Liver (tissue), 9 donors: ENCODE measurements around the gene MAP3K21. TPM values are rescaled to one million over a fixed set of nuclear protein-coding genes. Genes with fewer than 3 reads are reported as not detected.

Experiments
- DNase-seq: peaks from one replicate; pipeline ENCODE4 v3.0.0-alpha.2; 2017; ENCODE audit warnings: low spot score
- H3K27ac ChIP-seq, 2 donors: one replicate each; pipeline ENCODE4 v1.7.0; 2013; ENCODE audit warnings: inconsistent platforms in 2 of 2, low read length in 2 of 2, control low read depth in 1 of 2, low read depth in 1 of 2, mild to moderate bottlenecking in 1 of 2
- H3K27me3 ChIP-seq, 4 donors: one replicate each; pipeline versions ENCODE4 v1.6.1 to v1.7.0; 2013; ENCODE audit warnings: low read length in 3 of 4, inconsistent platforms in 1 of 4, mild to moderate bottlenecking in 1 of 4, moderate library complexity in 1 of 4; ENCODE audit not compliant: control insufficient read depth in 4 of 4, insufficient read depth in 4 of 4
- H3K36me3 ChIP-seq, 4 donors: one replicate each; pipeline versions ENCODE4 v1.6.1 to v1.7.0; 2013; ENCODE audit warnings: low read length in 3 of 4, mild to moderate bottlenecking in 3 of 4, low read depth in 1 of 4, moderate library complexity in 1 of 4; ENCODE audit not compliant: control insufficient read depth in 4 of 4, insufficient read depth in 3 of 4
- H3K4me1 ChIP-seq, 4 donors: one replicate each; pipeline versions ENCODE4 v1.6.1 to v1.7.0; 2013; ENCODE audit warnings: low read length in 3 of 4, mild to moderate bottlenecking in 3 of 4, moderate library complexity in 1 of 4; ENCODE audit not compliant: control insufficient read depth in 4 of 4, insufficient read depth in 4 of 4
- H3K4me3 ChIP-seq, 3 donors: one replicate each; pipeline versions ENCODE4 v1.6.1 to v1.7.0; 2013; ENCODE audit warnings: low read length in 3 of 3, control low read depth in 1 of 3, low read depth in 1 of 3, mild to moderate bottlenecking in 1 of 3
- H3K9ac ChIP-seq, 2 donors: one replicate each; pipeline ENCODE4 v1.7.0; 2013; ENCODE audit warnings: low read length in 2 of 2, mild to moderate bottlenecking in 2 of 2, moderate library complexity in 2 of 2, control low read depth in 1 of 2, low read depth in 1 of 2
- H3K9me3 ChIP-seq, 4 donors: one replicate each; pipeline versions ENCODE4 v1.6.1 to v1.7.0; 2013; ENCODE audit warnings: low read length in 3 of 4; ENCODE audit not compliant: control insufficient read depth in 4 of 4
- CTCF ChIP-seq: fragments of 150-350 bp; IDR thresholded peaks from 2 replicates; pipeline ENCODE4 v1.5.1; 2017; ENCODE audit warnings: improper control_type of control experiment, low read depth, low read length; ENCODE audit not compliant: missing input control
- EGR1 ChIP-seq, 2 donors: IDR thresholded peaks; 2 replicates each; pipeline ENCODE4 v1.6.1; 2016 to 2018; ENCODE audit warnings: antibody characterized with exemption in 2 of 2, low read depth in 2 of 2
- FOXA1 ChIP-seq: IDR thresholded peaks from 2 replicates; pipeline ENCODE4 v1.6.1; 2016; ENCODE audit warnings: antibody characterized with exemption
- FOXA2 ChIP-seq: IDR thresholded peaks from 2 replicates; pipeline ENCODE4 v1.6.1; 2016; ENCODE audit warnings: antibody characterized with exemption
- GABPA ChIP-seq, 2 donors: IDR thresholded peaks in 1 of 2; conservative IDR thresholded peaks in 1 of 2; 2 replicates each; pipeline ENCODE4 v1.6.1; 2016; ENCODE audit warnings: antibody characterized with exemption in 2 of 2, mild to moderate bottlenecking in 1 of 2, moderate library complexity in 1 of 2
- HNF4A ChIP-seq, 2 donors: conservative IDR thresholded peaks; 2 replicates each; pipeline ENCODE4 v1.6.1; 2016; ENCODE audit warnings: antibody characterized with exemption in 2 of 2, mild to moderate bottlenecking in 2 of 2
- HNF4G ChIP-seq: IDR thresholded peaks from 2 replicates; pipeline ENCODE4 v1.6.1; 2016; ENCODE audit warnings: antibody characterized with exemption
- JUND ChIP-seq, 2 donors: IDR thresholded peaks; 2 replicates each; pipeline ENCODE4 v1.6.1; 2016; ENCODE audit warnings: antibody characterized with exemption in 2 of 2
- MAX ChIP-seq: IDR thresholded peaks from 2 replicates; pipeline ENCODE4 v1.6.1; 2016; ENCODE audit warnings: antibody characterized with exemption
- NR2F2 ChIP-seq: IDR thresholded peaks from 2 replicates; pipeline ENCODE4 v1.6.1; 2016; ENCODE audit warnings: antibody characterized with exemption
- RAD21 ChIP-seq, 2 donors: IDR thresholded peaks; 2 replicates each; pipeline ENCODE4 v1.6.1; 2016; ENCODE audit warnings: antibody characterized with exemption in 2 of 2, mild to moderate bottlenecking in 2 of 2
- RXRA ChIP-seq, 2 donors: IDR thresholded peaks; 2 replicates each; pipeline ENCODE4 v1.6.1; 2017 to 2018; ENCODE audit warnings: antibody characterized with exemption in 2 of 2, mild to moderate bottlenecking in 1 of 2
- SP1 ChIP-seq: IDR thresholded peaks from 2 replicates; pipeline ENCODE4 v1.6.1; 2018; ENCODE audit warnings: antibody characterized with exemption, mild to moderate bottlenecking
- TAF1 ChIP-seq: conservative IDR thresholded peaks from 2 replicates; pipeline ENCODE4 v1.6.1; 2016; ENCODE audit warnings: antibody characterized with exemption, mild to moderate bottlenecking
- YY1 ChIP-seq: IDR thresholded peaks from 2 replicates; pipeline ENCODE4 v1.6.1; 2016; ENCODE audit warnings: antibody characterized with exemption, mild to moderate bottlenecking
- WGBS: extraction: QIAGEN DNeasy Blood & Tissue Kit; methylation state at CpG from one replicate; pipeline ENCODE4 v1.1.7; 2013; 5-methylcytosine and 5-hydroxymethylcytosine counted together
- polyA plus RNA-seq, 2 donors: library from polyadenylated mRNA; stranded (reverse) in 1 of 2; unstranded in 1 of 2; fragments of 200-250 nt in 1 of 2; fragments of >200 nt in 1 of 2; fragmentation: Nextera tagmentation in 1 of 2; extraction: Ambion mirVana in 1 of 2; gene quantifications; one replicate each; pipeline versions ENCODE4 v1.2.1 to v1.2.3, GENCODE V29; 2013 to 2015
- total RNA-seq, 2 donors: library from RNA; depleted of rRNA; stranded (reverse); fragments of >200 nt; gene quantifications; one replicate each; pipeline ENCODE4 v1.2.3, GENCODE V29; 2014
- TF ChIP-seq, protein P1 (sequence below): IDR thresholded peaks from 2 replicates; pipeline ENCODE4 v1.6.1; 2016; ENCODE audit warnings: antibody characterized with exemption
- TF ChIP-seq, protein P2 (sequence below): IDR thresholded peaks from 2 replicates; pipeline ENCODE4 v1.6.1; 2016; ENCODE audit warnings: antibody characterized with exemption, mild to moderate bottlenecking
- donor health status: healthy.
- donor health status: healthy.
- donor health status: healthy.
- donor health status: healthy.
- donor health status: healthy.

Gene MAP3K21
- total and polyA plus RNA-seq, 4 donors: 0.51 to 7.3 (median 1.6) TPM

- no peaks in the 10 kb centered on the region for H3K9me3 ChIP-seq
- no peak overlapping the region for H3K27ac ChIP-seq
- DNase-seq: no peak
- H3K27me3 ChIP-seq: no peaks in the 10 kb centered on the region
- H3K9ac ChIP-seq: no peak overlapping the region
- no peak overlapping the region for H3K4me3 ChIP-seq
- H3K36me3 ChIP-seq: peaks cover 0 to 9% (median under 1%) of the 10 kb centered on the region in 4 donors
- 85% methylated on average over 12 of the region's 12 CpGs for WGBS
- H3K4me1 ChIP-seq: peaks cover 0 to 5% (median 0%) of the 10 kb centered on the region in 4 donors
- TF ChIP-seq EGR1 (IDR thresholded peaks at IDR 0.05; ENCODE audit: low read depth in 2 of 2) (no peak), HNF4G (no peak), FOXA1 (no peak), HNF4A (conservative IDR thresholded peaks at IDR 0.05) (no peak), NR2F2 (no peak), JUND (IDR thresholded peaks at IDR 0.05) (no peak), TAF1 (no peak), SP1 (no peak), MAX (no peak), CTCF (no peak), YY1 (no peak), RAD21 (IDR thresholded peaks at IDR 0.05) (no peak)
- TF ChIP-seq, protein P1, sequence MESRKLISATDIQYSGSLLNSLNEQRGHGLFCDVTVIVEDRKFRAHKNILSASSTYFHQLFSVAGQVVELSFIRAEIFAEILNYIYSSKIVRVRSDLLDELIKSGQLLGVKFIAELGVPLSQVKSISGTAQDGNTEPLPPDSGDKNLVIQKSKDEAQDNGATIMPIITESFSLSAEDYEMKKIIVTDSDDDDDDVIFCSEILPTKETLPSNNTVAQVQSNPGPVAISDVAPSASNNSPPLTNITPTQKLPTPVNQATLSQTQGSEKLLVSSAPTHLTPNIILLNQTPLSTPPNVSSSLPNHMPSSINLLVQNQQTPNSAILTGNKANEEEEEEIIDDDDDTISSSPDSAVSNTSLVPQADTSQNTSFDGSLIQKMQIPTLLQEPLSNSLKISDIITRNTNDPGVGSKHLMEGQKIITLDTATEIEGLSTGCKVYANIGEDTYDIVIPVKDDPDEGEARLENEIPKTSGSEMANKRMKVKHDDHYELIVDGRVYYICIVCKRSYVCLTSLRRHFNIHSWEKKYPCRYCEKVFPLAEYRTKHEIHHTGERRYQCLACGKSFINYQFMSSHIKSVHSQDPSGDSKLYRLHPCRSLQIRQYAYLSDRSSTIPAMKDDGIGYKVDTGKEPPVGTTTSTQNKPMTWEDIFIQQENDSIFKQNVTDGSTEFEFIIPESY: no peak
Observed at GRCh38 chr1:233372218-233373120, 44.9 kb downstream of the MAP3K21 start.

DNA sequence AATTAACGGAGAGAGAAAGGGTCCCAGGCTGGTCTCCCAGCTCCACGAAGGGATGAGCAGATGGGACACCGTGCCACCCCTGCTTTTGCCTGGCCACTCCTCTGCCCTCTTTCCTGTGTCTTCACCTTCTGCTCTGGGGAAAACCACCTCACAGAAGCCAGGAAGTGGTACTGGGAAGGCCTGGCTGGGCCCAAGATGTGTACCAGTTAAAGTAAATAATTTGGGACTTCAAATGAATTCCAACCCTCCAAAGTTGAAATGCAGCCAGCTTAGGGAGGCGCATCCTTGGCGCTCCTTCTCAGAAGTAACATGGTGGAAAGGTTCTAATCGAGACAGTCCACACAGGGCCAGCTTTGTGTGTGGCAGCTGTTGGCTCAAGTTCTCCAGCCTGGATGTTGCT, 45.7 kb downstream of the MAP3K21 start:
- Histone ChIP-seq H3K27ac (no peak overlapping the region), H3K4me3 (no peak overlapping the region), H3K9ac (no peak overlapping the region), H3K27me3 (no peaks in the 10 kb centered on the region), H3K4me1 (peaks cover 0 to 4% (median 0%) of the 10 kb centered on the region in 4 donors), H3K9me3 (no peaks in the 10 kb centered on the region), H3K36me3 (peaks cover 0 to 9% (median under 1%) of the 10 kb centered on the region in 4 donors)
- DNase-seq: no peak
- 94% methylated on average over 6 of the region's 6 CpGs for WGBS
- TF ChIP-seq EGR1 (IDR thresholded peaks at IDR 0.05; ENCODE audit: low read depth in 2 of 2) (no peak), NR2F2 (no peak), JUND (IDR thresholded peaks at IDR 0.05) (no peak), FOXA2 (no peak), MAX (no peak), HNF4A (conservative IDR thresholded peaks at IDR 0.05) (no peak), RAD21 (IDR thresholded peaks at IDR 0.05) (no peak), YY1 (no peak), GABPA (IDR thresholded peaks at IDR 0.05 in 1 of 2, conservative IDR thresholded peaks at IDR 0.05 in 1 of 2) (no peak), TAF1 (no peak), SP1 (no peak), CTCF (no peak), RXRA (IDR thresholded peaks at IDR 0.05) (no peak), FOXA1 (no peak), HNF4G (no peak)
- TF ChIP-seq, protein P1: no peak
- TF ChIP-seq, protein P2, sequence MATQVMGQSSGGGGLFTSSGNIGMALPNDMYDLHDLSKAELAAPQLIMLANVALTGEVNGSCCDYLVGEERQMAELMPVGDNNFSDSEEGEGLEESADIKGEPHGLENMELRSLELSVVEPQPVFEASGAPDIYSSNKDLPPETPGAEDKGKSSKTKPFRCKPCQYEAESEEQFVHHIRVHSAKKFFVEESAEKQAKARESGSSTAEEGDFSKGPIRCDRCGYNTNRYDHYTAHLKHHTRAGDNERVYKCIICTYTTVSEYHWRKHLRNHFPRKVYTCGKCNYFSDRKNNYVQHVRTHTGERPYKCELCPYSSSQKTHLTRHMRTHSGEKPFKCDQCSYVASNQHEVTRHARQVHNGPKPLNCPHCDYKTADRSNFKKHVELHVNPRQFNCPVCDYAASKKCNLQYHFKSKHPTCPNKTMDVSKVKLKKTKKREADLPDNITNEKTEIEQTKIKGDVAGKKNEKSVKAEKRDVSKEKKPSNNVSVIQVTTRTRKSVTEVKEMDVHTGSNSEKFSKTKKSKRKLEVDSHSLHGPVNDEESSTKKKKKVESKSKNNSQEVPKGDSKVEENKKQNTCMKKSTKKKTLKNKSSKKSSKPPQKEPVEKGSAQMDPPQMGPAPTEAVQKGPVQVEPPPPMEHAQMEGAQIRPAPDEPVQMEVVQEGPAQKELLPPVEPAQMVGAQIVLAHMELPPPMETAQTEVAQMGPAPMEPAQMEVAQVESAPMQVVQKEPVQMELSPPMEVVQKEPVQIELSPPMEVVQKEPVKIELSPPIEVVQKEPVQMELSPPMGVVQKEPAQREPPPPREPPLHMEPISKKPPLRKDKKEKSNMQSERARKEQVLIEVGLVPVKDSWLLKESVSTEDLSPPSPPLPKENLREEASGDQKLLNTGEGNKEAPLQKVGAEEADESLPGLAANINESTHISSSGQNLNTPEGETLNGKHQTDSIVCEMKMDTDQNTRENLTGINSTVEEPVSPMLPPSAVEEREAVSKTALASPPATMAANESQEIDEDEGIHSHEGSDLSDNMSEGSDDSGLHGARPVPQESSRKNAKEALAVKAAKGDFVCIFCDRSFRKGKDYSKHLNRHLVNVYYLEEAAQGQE: no peak
